ENCODE results near the gene ARHGAP6.

The ARHGAP6 gene

GRCh38 chrX:11445540-11445939 is 220.2 kb downstream of the ARHGAP6 start:
- no peak for DNase-seq (ENCODE audit: low read depth)
- no peak for TF ChIP-seq CTCF (IDR thresholded peaks at IDR 0.05; ENCODE audit: control insufficient read depth, extremely low read depth, insufficient read depth)
- no peak overlapping the region for H3K4me3 ChIP-seq (ENCODE audit: low read depth, low read length)

GRCh38 chrX:11444052-11444451 is 221.7 kb downstream of the ARHGAP6 start:
- DNase-seq (ENCODE audit: low read depth): no peak

GRCh38 chrX:11439846-11440245 is 225.9 kb downstream of the ARHGAP6 start:
- no peak overlapping the region for H3K4me3 ChIP-seq (ENCODE audit: low read depth, low read length)
- DNase-seq (ENCODE audit: low read depth): no peak
- TF ChIP-seq CTCF (IDR thresholded peaks at IDR 0.05; ENCODE audit: control insufficient read depth, extremely low read depth, insufficient read depth): no peak

More at GRCh38 chrX:11444052-11444451, 221.7 kb downstream of the ARHGAP6 start:
- TF ChIP-seq CTCF (IDR thresholded peaks at IDR 0.05; ENCODE audit: control insufficient read depth, extremely low read depth, insufficient read depth): no peak
- H3K4me3 ChIP-seq (ENCODE audit: low read depth, low read length): no peak overlapping the region

- DNase-seq (ENCODE audit: low read depth): no peak
- no peak overlapping the region for H3K4me3 ChIP-seq (ENCODE audit: low read depth, low read length)
These were observed 227.0 kb downstream of the ARHGAP6 start for GRCh38 chrX:11438767-11439166.

GRCh38 chrX:11438380-11438723 is 227.4 kb downstream of the ARHGAP6 start:
- no peak for TF ChIP-seq CTCF (IDR thresholded peaks at IDR 0.05; ENCODE audit: control insufficient read depth, extremely low read depth, insufficient read depth)
- H3K4me3 ChIP-seq (ENCODE audit: low read depth, low read length): no peak overlapping the region
- DNase-seq (ENCODE audit: low read depth): no peak

More at GRCh38 chrX:11438767-11439166, 227.0 kb downstream of the ARHGAP6 start:
- no peak for TF ChIP-seq CTCF (IDR thresholded peaks at IDR 0.05; ENCODE audit: control insufficient read depth, extremely low read depth, insufficient read depth)

DNA sequence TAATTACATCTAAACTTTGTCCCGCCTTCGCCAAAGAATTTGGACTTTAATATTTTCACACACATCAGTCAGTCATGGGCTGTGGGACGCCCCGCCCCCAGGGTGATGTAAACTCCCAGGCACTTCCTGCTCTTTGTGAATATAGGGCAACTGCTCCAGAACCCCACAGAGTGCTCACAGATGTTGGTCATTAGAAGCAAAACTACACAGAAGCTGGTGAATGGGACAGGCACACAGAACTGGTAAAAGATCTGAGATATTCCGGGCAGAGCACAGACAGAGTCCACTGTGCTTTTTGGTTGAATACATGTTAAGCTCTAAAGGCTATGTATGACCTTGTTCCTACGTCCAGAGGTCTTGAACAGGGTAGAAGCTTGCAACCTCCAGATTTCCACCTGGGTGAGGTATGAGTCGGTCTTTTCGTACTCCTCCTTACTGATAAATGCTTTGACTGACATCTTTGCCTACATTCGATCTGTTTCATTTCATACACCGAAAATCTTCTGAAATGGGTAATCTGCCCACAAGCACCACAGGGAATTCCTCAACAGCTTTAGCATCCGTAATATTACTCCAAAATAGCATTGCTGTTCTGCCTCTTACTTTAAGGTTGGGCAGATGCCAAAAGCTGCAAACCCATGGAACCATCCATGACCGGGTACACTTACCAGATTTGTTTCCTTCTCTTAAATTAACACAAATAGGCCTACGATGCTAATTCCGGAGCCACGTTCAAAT is 227.9 kb downstream of the ARHGAP6 start:
- no peak for TF ChIP-seq CTCF (IDR thresholded peaks at IDR 0.05; ENCODE audit: control insufficient read depth, extremely low read depth, insufficient read depth)
- DNase-seq (ENCODE audit: low read depth): no peak
- H3K4me3 ChIP-seq (ENCODE audit: low read depth, low read length): no peak overlapping the region

GRCh38 chrX:11435568-11435967 is 230.2 kb downstream of the ARHGAP6 start:
- no peak for DNase-seq (ENCODE audit: low read depth)
- H3K4me3 ChIP-seq (ENCODE audit: low read depth, low read length): no peak overlapping the region
- TF ChIP-seq CTCF (IDR thresholded peaks at IDR 0.05; ENCODE audit: control insufficient read depth, extremely low read depth, insufficient read depth): no peak
